Stimulated activated CD8-positive, alpha-beta memory T cell treated with anti-CD3 and anti-CD28 coated beads, Interleukin-4, amount 100 ng/mL, for 4 hours (primary cell): ENCODE data around the gene ARRDC5.
"Not testable (repeated sequence)": the region's sequence is repeated elsewhere in the genome, so short reads cannot be mapped to it uniquely, and the experiment has no call there.

Experiments used
- DNase-seq, 2 donors: peaks; one replicate each; pipeline ENCODE4 v3.0.0-alpha.2; 2020; ENCODE audit warnings: low read depth in 2 of 2, low spot score in 1 of 2

ARRDC5 gene

DNA sequence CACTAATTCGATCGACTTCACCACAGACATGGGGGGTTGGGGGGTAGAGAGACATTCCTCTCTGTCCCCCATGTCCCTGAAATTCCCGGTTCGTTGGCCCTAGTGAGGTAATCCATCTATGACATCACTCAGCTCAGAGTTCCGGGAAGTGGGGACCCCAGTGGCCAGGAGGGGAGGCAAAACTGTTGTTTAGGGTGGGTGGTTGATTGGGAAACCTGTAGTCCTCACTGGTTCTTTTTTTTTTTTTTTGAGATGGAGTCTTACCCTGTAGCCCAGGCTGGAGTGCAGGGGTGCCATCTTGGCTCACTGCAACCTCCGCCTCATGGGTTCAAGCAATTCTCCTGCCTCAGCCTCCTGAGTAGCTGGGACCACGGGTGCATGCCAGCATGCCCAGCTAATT lies at the start of gene ARRDC5:
ARRDC5 (minus strand) TSS at position 101 of the 400 bp plus-strand sequence; CDS start at position 30, 71 bp downstream.
- DNase-seq = no peak

GRCh38 chr19:4951656-4952055 lies 49.0 kb upstream of the ARRDC5 start:
- DNase-seq = no peak

- DNase-seq = not testable (repeated sequence)
These were observed 48.0 kb upstream of the ARRDC5 start for GRCh38 chr19:4950650-4951049.

GRCh38 chr19:4941638-4942169 lies 39.0 kb upstream of the ARRDC5 start:
- not testable (repeated sequence) for DNase-seq

- no peak for DNase-seq
These were observed 36.8 kb upstream of the ARRDC5 start for GRCh38 chr19:4939466-4939865.

DNA sequence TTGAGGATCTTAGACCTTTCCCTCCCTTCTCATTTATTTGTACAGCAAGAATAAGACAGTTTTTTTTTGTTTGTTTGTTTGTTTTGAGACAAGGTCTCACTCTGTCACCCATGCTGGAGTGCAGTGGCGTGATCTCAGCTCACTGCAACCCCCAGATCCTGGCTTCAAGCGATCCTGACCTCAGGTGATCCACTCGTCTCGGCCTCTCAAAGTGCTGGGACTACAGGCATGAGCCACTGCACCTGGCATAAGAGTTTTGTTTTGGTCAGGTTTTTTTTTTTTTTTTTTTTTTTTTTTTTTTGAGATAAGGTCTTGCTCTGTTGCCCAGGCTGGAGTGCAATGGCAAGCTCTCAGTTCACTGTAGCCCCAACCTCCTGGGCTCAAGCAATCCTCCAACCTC lies 35.8 kb upstream of the ARRDC5 start:
- not testable (repeated sequence) for DNase-seq

- DNase-seq = no peak
These were observed 34.4 kb upstream of the ARRDC5 start for GRCh38 chr19:4937060-4937459.

DNA sequence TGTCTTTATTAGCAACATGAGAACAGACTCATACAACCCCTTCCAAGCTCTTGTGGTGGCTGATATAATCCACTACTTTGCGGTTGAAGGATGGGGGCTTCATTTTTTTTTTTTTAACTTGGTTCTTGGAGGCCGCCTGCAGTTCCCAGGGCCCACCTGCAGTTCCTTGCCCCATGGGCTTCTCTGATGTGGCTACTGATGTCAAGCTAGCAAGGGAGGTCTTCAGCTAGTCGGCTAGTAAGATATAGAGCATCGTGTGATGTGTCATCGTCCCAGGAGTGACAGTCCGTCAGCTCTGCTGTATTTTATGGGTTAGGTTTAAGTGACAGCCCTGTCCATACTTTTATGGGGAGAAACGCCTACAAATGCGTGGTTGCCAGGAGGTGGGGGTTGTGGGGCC lies 32.7 kb upstream of the ARRDC5 start:
- no peak for DNase-seq

GRCh38 chr19:4933528-4933927 lies 30.8 kb upstream of the ARRDC5 start:
- DNase-seq = no peak

GRCh38 chr19:4932711-4933110 lies 30.0 kb upstream of the ARRDC5 start:
- DNase-seq = no peak

GRCh38 chr19:4930664-4931063 lies 28.0 kb upstream of the ARRDC5 start:
- DNase-seq = no peak

DNA sequence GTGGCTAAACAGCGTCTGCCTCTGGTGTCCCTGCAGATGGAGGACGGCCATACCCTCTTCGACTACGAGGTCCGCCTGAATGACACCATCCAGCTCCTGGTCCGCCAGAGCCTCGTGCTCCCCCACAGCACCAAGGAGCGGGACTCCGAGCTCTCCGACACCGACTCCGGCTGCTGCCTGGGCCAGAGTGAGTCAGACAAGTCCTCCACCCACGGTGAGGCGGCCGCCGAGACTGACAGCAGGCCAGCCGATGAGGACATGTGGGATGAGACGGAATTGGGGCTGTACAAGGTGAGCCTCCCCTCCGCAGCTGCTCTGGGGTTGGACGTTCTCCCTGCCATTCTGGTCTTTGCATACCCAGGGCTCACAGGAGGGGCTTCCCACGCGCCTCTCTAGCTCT lies 26.5 kb upstream of the ARRDC5 start:
- DNase-seq = no peak

DNA sequence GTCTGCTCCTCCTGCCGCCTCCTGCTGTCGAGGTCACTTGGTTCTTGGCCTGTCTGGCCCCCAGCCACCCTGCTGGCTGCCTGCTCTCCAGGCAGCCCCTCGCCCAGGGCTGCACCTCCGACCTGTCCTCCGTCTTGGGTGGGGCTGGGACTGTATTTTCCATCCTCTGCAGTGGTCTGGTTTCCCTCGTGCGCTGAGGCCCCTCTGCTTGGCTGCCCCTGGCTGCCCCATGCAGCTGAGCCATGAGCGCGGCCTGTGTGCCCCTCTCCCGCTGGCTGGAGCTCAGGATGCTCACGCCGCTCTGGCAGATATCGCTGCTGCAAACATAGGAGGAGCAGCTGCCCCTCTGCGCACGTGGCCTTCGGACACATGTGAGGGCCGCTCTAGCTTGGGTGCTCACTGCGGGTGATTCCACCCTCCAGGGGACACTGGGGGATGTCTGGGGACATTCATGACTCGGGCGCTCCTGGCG lies 20.6 kb upstream of the ARRDC5 start:
- DNase-seq = no peak

GRCh38 chr19:4922530-4923275 lies 20.0 kb upstream of the ARRDC5 start:
- DNase-seq = no peak

- no peak for DNase-seq
These were observed 13.8 kb upstream of the ARRDC5 start for GRCh38 chr19:4916292-4917082.

DNA sequence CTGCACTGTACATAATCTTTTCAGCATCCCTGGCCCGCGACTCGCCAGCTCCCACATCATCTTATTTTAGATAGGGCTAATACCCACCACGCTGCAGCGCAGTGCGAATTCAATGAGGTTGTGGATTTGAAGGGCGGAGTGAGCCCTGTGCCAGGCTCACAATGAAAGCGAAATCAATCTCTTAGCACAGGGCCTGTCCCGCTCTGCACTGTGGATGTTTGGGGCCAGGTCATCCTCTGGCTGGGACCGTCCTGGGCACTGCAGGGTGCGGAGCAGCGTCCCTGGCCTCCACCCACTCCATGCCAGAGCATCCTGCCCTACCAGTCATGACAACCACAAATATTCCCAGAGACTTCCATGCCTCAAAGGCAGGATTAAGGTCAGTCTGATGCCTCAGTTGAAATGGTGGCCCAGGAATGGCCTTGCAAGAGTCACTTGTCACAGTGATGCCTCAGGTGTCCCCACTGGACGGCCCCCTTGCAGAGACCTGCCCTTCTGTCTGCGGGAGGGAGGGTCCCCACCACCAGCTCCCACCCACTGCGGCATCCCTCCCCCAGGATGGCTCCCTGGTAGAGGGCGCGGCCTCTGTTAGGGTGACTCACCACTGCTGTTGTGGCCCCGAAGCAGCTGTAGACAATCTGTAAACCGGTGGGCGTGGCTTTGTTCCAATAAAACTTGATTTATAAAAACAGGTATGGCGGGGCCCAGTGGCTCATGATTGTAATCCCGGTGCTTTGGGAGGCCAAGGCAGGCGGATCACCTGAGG lies 12.2 kb upstream of the ARRDC5 start:
- DNase-seq = peak; percentile 64 to 70

GRCh38 chr19:4913996-4914735 lies 11.5 kb upstream of the ARRDC5 start:
- no peak for DNase-seq

GRCh38 chr19:4911786-4912672 lies 9.3 kb upstream of the ARRDC5 start:
- DNase-seq = peak; percentile 36 to 43

GRCh38 chr19:4911314-4911713 lies 8.6 kb upstream of the ARRDC5 start:
- no peak for DNase-seq
